GM19035 (cell line): ENCODE data around the gene MTHFD1L.
"Not testable (repeated sequence)": the region's sequence is repeated elsewhere in the genome, so short reads cannot be mapped to it uniquely, and the experiment has no call there.

Source experiments
- ATAC-seq: cut with Tn5 transposase; IDR thresholded peaks from one replicate; pipeline ENCODE4 v1.9.1; 2021; ENCODE audit not compliant: unreplicated experiment

MTHFD1L gene

GRCh38 chr6:151012321-151013294 lies 147.1 kb downstream of the MTHFD1L start:
- ATAC-seq: no peak

- ATAC-seq: peak; percentile 80
These were observed 149.1 kb downstream of the MTHFD1L start for GRCh38 chr6:151014404-151015100.

GRCh38 chr6:151015101-151015700 lies 149.7 kb downstream of the MTHFD1L start:
- ATAC-seq: no peak

GRCh38 chr6:151016107-151016506 lies 150.6 kb downstream of the MTHFD1L start:
- no peak for ATAC-seq

GRCh38 chr6:151018046-151018445 lies 152.5 kb downstream of the MTHFD1L start:
- no peak for ATAC-seq

- ATAC-seq: no peak
These were observed 153.6 kb downstream of the MTHFD1L start for GRCh38 chr6:151018911-151019782.

- ATAC-seq: no peak
These were observed 156.4 kb downstream of the MTHFD1L start for GRCh38 chr6:151021896-151022295.

- ATAC-seq: no peak
These were observed 157.0 kb downstream of the MTHFD1L start for GRCh38 chr6:151022492-151022891.

GRCh38 chr6:151023342-151023741 lies 157.8 kb downstream of the MTHFD1L start:
- no peak for ATAC-seq

GRCh38 chr6:151024597-151024996 lies 159.1 kb downstream of the MTHFD1L start:
- no peak for ATAC-seq

- ATAC-seq: no peak
These were observed 159.6 kb downstream of the MTHFD1L start for GRCh38 chr6:151025076-151025475.

- no peak for ATAC-seq
These were observed 160.7 kb downstream of the MTHFD1L start for GRCh38 chr6:151026041-151026663.

GRCh38 chr6:151027295-151027747 lies 161.8 kb downstream of the MTHFD1L start:
- no peak for ATAC-seq

GRCh38 chr6:151027936-151028838 lies 162.7 kb downstream of the MTHFD1L start:
- ATAC-seq: no peak

GRCh38 chr6:151029970-151030369 lies 164.5 kb downstream of the MTHFD1L start:
- ATAC-seq: no peak

GRCh38 chr6:151032034-151032433 lies 166.5 kb downstream of the MTHFD1L start:
- ATAC-seq: no peak

GRCh38 chr6:151034825-151035781 lies 169.6 kb downstream of the MTHFD1L start:
- no peak for ATAC-seq

GRCh38 chr6:151036211-151036721 lies 170.8 kb downstream of the MTHFD1L start:
- ATAC-seq: not testable (repeated sequence)
